GM18519 (cell line): ENCODE measurements around the gene TTC3.

ENCODE experiments used
- ATAC-seq: cut with Tn5 transposase; IDR thresholded peaks from one replicate; pipeline ENCODE4 v1.9.1; 2021; ENCODE audit warnings: mild to moderate bottlenecking, moderate library complexity; ENCODE audit not compliant: unreplicated experiment, low FRiP score

The TTC3 gene

DNA sequence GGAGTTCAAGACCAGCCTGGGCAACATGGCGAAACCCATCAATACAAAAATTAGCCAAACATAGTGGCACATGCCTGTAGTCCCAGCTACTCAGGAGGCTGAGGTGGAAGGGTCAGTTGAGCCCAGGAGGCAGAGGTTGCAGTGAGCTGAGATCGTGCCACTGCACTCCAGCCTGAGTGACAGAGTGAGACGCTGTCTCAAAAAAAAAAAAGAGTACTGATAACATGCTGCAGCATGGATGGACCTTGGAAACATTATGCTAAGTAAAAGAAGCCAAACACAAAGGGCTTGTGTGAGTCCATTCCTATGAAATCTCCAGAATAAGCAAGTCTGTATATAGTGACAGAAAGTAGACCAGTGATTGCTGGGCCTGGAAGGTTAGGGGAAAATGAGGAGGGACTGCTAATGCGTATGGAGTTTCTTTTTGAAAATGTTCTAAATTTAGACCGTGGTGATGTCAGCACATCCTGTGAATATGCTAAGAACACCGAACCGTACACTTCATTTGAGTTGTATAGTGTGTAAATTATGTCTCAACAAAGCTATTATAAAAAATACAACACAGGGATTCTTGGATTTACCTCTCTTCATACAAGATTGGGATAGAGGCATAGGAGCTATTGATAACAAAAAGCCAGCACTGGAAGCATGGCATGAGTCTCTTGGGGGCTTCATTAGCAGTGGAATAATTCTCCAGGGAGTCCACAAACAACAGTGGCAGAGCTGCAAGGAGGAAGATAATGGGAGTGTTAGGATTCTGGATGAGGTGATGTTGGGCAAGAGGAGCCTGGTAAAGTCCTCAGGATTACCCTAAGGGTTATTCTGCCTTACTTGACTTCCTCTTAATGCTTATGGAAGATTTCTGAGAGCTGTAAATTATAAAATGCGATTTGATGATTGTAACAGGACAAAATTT is 73.5 kb downstream of the TTC3 start:
- ATAC-seq: no peak

DNA sequence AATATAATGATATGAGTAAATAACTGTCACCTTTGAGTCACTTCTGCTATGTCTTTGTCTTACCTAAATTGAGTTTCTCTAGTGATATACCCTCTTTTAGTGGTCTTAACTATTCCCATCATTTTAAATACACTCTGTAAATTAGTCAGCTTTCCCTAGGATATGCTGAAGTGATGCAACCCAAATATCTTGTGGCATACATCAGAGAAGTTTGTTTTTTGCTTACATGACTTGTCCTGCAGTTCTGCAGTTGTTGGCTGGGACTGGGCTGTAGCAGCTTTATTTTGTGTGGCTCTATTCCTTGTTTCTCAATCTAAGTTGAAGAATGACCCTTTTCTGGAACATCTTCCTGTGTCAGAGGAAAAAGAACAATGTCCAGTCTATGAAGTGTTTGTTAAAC is 76.4 kb downstream of the TTC3 start:
- ATAC-seq: no peak

DNA sequence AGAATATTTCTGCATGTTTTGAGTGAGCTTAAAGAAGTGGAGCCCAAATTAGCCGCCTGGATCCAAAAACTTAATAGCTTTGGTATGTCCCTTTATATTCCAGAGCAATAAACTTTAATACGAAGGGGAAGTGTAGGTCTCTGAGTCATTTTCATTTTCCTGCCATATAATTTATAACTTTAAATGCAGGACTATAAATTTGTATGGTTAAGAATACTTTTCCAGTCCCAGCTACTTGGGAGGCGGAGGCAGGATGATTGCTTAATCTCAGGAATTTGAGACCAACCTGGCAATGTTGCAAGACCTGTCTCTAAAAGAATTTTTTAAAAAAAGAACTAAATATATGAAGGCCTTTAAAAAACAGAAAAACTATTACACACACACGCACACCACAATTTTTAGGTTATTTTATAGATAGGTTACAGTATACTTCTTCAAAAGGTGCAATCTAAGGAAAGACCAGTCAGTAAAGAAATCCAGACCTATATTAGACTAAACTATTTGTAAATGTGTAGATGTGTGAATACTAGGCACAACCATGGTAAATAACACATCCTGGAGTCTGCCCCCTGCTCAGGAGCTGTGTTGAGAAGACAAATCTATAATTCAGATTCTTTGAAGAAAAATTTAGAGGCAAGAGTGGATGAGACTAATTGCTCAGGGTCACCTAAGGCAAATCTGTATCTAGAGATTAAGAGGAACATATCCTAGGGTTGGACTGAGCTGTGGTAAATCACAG is 80.3 kb downstream of the TTC3 start:
- ATAC-seq: no peak

DNA sequence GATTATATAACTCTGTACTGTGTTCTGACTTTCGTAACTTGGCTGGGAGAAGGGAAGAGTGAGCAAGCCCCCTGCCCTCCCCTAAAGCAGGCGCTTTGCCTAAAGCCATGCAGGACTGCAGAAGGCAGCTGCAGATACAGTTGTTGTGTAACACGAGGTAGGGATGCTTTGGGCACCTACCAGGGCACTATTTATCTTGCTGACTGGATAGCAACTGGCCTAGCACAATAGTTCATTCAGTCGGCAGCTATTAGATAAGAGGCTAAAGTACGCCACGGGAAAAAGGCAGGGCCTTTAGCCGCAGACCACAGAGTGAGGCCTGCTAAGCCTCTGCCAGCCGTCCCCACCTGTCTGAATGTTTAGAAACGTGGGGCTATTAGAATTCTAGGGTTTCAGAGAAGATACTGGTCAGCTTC is 80.9 kb downstream of the TTC3 start:
- ATAC-seq: no peak

DNA sequence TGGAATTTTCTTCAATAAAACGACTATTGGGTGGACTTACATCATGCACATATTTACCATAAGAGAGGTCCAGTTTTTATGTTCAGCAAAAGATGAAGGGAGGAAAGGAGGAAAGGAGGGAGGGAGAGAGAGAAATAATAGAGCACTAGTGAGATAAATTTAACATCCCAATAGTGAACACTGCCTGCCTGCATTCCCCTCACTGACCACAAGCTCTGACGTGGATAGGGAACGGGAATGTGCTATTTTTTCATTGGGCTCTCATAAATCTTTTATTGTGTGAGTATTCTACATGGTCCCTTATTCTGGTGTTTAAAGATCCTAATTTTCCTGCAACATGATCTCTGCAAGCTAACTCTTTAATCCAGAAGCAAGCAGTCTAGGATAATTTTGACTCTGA is 82.1 kb downstream of the TTC3 start:
- no peak for ATAC-seq

DNA sequence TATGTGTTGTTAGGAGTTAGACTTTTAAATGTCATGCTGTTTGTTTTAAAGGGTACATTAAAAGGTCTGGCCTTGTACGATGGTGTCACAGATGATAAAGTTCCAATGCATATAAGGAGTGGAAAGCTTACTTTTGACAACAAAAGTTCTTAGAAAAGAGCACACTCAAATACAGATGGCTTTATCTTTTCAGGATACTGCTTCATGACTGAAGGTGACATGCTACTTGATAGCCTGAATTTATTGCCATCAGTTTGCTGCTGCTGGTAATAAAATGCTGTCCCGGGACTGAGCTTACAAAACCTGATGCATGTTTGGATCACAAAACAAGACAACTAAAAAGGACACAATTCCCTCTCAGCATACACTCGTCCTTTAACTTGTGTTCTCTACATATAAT is 84.9 kb downstream of the TTC3 start:
- ATAC-seq: no peak

DNA sequence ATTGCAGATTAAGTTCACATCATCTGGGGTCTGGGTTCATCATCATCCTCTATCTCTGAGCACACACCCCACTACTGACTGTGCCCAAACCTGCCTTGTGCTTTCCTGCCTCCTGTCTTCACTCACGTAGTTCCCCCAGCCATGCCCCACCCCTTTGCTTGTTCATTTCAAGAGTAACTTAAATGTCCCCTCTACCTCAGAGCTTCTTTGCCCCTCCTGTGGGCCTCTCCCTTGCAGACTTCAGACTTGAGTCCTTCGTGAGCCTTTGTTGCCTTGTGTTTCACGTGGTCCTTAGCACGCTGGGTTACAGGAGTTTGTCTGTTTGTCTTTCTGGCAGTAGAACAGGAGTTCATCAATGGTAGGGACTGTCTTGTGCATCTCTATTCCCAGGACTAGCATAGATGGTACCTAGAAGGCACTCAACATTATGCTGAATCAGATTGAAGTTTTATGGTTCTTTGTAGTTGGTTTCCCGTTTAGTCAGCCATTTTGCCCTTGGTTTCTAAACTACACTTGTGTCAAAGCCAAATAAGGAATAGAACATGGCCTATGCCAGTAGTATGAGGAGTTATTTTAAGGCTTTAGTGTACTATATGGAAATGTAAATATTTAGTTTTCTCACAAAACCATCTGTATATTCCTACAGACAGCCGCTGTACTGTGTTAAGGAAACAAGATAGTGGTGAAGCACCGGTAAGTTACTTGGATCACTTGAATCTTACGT is 86.2 kb downstream of the TTC3 start:
- ATAC-seq: no peak

DNA sequence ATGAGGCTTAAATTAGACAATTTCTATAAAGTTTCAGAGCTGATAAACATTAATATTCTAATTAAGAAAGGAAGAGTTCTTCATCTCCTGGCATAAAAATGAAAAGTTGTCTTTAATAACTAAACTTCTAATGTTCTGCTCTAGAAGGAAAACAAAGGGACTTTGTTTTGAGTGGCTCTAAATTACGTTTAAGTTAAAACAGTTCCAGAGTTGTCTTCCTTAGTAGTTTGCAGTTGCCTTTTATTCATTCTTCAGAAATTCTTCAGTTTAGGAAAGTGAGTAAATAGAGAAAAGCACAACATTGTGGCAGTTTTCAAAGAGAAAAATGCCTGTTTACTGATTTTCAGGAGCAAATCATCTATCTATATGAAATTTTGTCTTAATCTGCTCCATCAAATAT is 86.9 kb downstream of the TTC3 start:
- no peak for ATAC-seq

DNA sequence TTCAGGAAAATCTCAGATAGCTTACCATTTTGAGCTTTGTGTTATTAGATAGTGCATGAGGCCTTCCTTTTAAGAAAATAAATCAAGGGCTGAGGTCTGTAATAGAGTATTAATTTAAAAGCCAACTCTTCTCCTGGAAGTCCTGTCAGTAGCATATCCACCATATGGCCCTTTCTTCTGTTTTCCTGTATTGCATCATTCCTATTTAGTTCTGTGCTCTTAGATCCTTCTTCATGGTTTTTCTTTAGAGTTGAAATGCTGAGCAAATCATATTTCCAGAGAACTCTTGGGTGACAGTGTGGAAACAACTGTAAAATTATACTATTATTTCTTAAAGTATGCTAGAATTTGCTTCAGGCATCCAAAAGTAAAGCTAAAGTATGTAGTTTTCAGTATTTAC is 91.7 kb downstream of the TTC3 start:
- no peak for ATAC-seq

DNA sequence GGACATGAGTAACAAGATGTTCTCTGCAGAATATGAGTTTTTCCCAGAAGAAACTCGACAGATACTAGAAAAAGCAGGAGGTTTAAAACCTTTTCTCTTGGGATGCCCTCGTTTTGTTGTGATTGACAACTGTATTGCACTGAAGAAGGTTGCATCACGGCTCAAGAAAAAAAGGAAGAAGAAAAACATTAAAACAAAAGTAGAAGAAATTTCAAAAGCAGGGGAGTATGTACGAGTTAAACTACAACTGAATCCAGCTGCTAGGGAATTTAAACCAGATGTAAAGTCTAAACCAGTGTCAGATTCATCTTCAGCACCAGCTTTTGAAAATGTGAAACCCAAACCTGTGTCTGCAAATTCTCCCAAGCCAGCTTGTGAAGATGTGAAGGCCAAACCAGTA is 92.5 kb downstream of the TTC3 start:
- ATAC-seq: no peak

DNA sequence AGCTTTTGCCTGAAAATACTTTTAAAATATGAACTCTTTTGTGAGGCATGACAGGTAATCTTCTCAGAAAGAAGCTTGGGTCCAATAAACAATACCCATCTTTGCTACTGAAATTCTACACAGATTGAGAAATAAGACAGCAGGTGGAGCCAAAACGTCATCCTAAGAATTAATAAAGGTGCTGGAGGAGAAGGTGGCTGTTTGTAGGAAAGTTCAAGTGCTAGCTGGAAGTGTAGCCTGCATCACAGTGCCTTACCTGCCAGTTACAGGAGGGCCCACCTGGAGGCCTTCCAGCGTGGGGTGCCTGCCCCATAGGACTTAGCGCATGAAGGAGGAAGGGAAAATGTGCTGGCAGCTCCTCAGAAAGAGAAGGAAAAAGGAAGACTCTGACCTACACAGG is 93.7 kb downstream of the TTC3 start:
- ATAC-seq: no peak

DNA sequence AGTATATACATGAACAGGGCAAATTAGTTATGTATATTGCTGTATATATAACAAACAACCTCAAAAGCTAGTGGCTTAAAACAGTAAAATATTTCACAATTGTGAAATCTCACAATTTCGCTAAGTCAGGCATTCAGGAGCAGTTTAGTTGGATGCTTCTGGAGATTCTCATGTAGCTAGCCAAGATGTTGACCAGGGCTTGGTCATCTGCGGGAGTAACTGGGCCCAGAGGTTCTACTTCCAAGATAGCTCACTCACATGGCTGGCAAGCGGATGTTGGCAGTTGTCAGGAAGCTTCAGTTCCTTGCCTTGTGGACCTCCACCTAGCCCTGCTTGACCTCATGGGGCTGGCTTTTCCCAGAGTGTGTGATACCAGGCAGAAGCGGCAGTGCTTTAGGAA is 95.6 kb downstream of the TTC3 start:
- no peak for ATAC-seq

DNA sequence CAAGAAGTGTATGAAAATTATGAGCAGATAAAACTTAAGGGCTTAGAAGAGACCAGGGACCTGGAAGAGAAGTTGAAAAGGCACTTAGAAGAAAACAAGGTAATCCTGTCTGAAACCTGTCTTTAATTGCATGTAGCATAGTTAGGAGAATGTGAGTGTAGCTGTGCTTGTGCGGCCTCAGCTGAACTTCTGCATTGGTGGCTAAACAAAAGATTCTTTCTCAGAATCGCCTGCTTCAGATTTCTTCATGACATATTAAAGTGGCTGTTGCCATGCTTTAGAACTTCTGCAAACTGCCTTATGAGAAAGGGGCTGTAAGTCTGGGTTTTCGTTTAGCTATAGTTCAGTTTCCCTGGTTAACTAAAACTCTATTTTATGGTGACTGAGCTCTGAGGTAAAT is 99.6 kb downstream of the TTC3 start:
- no peak for ATAC-seq

DNA sequence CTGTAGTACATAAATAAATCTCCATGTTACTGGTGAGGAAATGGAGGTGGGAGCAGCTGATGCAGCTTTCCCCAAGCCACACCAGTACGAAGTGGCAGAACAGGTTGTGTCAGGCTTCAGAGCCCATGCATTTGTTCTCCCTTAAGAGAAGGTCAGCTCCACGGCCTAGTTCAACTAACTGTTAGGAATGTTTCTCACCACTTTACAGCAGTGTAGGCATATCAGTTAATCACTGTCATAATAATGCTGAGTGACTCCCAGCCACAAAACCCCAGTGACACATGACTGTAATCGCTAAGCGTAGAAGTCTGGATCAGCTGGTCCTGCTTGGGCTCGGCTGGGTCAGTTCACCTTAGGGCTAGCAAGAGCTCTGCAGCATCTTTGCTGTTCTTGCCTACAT is 103.7 kb downstream of the TTC3 start:
- ATAC-seq: no peak

DNA sequence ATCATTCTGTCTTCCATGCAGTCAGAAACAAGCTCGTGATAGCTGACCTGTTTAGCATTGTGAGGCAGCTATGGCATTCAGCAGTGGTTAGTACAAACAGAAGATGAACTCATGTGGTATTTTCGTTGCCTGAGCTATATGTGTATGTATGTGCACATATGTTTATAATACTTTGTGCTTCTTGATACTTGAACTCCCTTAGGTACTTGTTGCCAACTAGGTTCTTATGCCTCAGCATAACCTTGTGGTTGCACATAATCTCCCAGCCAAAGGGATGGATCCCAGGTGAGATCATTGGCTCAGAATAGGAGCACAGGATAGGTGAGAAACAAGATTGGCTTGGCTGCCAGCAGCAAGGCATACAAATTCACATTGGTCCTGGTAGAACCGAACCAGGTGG is 108.0 kb downstream of the TTC3 start:
- no peak for ATAC-seq

DNA sequence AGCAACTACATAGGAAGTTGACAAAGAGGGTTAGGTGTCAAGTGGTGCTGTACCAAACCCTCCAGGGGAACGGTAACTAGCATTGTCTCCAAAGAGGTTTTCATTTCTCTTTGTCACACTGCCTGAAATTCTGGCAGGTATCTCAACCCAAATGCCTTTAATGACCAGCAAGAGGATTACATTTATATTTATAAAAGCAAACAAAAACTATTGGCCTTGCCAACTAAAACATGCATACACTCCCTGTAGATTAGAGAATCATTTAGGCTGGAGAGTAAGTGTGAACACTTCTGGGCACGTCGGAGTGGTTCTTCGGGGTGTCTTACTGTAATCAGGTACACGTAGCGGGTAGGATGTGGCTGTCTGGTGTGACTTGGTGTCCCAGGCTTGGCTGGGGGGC is 109.2 kb downstream of the TTC3 start:
- no peak for ATAC-seq

DNA sequence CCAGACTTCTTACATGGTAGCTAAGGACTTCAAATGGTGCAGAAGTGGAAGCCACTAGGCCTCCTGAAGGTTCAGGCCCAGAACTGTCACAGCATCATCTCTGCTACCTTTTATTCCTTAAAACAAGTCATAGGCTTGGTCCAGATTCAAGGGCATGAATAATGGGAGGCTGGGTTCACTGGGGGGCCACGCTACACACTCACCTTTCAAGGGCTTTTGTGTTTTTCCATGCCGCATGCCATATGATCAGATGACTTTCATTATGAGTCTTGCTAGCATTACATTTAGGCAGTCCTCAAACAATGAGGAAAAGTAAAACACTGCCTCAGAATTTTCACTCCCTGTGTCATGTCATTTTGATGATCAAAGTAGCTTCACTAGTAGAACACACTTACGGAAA is 110.7 kb downstream of the TTC3 start:
- no peak for ATAC-seq

DNA sequence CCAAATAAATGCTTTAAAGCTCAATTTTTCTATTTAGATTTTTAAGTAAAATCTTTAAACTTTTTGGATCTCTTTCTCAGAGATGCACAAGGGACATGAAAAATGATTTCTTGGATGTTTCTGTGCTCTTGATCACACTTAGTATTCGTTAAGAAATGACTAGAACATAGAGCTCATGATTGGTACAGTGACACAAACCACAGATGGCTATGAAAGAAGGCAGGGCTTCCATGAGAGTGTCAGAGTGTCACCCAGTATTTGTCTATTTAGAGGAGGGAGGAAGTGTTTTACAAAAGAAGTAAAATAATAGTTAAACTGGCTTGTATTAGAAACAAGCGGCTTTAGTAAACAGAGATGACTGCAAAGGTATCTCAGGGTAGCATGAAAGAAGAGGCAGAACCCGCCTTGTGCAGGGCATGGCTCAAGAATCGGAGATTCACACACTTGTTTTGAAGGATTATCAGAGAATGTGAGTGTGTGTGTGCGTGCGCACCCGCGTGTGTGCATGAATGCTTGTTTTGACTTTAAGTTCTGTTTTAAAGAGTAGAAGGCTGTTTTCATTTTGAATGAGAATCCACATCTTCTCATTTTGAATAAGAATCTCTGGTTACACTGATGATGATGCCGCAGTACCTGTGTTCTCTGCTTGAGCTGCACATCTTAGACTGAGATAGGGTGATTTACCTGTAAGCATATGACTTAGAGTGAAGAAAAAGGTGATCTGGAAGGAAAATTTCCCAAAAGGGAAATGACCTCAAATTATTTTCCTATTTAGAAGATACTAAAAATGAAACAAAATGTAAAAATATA is 111.9 kb downstream of the TTC3 start:
- no peak for ATAC-seq

DNA sequence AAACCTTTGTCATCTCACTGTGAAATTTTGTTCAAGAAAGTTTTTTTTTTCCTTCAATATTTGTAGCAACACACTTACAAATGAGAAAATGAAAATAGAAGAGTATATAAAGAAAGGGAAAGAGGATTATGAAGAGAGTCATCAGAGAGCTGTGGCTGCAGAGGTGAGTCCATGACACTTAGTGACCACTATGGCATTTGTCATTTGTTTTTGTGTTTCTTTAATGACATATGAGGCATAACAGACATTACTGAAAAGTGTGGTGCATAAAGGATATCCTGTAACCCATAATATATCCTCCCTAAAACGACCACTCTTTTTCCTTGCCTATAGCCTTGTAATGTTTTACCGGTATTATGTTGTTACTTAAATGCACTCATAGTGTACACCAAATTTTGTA is 113.9 kb downstream of the TTC3 start:
- ATAC-seq: no peak

DNA sequence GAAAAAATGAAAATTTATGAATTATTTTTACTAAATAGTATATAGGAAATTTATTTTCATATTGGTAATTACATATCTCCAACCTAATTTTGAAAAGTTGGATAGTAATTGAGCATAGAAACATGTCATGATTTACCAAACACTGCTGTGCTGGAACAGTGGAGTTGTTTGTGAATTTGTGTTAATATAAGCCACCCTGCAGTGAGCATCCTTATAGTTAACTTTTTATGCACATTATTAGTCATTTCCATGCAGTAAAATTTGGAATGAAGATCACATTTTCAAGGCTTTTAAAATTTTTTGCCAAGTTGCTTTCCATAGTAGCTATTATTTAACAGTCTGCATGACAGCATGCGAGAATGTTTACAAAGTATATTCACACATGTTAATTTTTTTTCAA is 115.8 kb downstream of the TTC3 start:
- no peak for ATAC-seq

DNA sequence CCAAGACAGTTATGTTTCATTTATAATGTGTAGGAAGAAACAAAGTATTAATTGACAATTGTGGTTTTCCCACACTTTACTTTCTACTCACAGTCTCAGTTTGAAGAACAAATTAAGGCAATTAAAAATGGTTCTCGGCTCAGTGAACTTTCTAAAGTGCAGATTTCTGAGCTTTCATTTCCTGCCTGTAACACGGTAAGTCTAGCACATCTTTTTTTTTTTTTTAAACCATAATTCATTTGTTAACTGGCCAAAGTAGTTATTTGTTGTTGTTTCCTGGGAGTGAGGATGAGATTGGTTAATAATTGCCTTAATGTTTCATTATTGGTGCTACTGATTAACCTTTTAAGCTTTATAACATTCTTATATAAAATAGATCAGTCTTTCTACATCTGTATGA is 119.0 kb downstream of the TTC3 start:
- ATAC-seq: no peak
